CD4-positive, alpha-beta T cell treated with Interleukin-1 beta for 1 hour (primary cell): ENCODE measurements around the gene COL5A3.
"Not testable (repeated sequence)": the region's sequence is repeated elsewhere in the genome, so short reads cannot be mapped to it uniquely, and the experiment has no call there.

Experiments
- DNase-seq, 2 donors: peaks; one replicate each; pipeline ENCODE4 v3.0.0-alpha.2; 2020 to 2022

COL5A3 gene

GRCh38 chr19:9968820-9969687, 41.2 kb downstream of the COL5A3 start:
- no peak for DNase-seq

- no peak for DNase-seq
Observed at GRCh38 chr19:9967326-9967725, 43.0 kb downstream of the COL5A3 start.

GRCh38 chr19:9966448-9966847, 43.9 kb downstream of the COL5A3 start:
- DNase-seq, result no peak

GRCh38 chr19:9966024-9966423, 44.3 kb downstream of the COL5A3 start:
- DNase-seq, result no peak

GRCh38 chr19:9962623-9963290, 47.5 kb downstream of the COL5A3 start:
- no peak for DNase-seq

GRCh38 chr19:9961103-9961502, 49.2 kb downstream of the COL5A3 start:
- no peak for DNase-seq

GRCh38 chr19:9958379-9958821, 51.9 kb downstream of the COL5A3 start:
- DNase-seq, result no peak

- DNase-seq, result no peak
Observed at GRCh38 chr19:9956956-9957355, 53.3 kb downstream of the COL5A3 start.

- no peak for DNase-seq
Observed at GRCh38 chr19:9953802-9954542, 56.3 kb downstream of the COL5A3 start.

GRCh38 chr19:9952276-9952675, 58.0 kb downstream of the COL5A3 start:
- DNase-seq, result no peak

- DNase-seq, result no peak
Observed at GRCh38 chr19:9947441-9947840, 62.9 kb downstream of the COL5A3 start.

GRCh38 chr19:9946528-9947125, 63.7 kb downstream of the COL5A3 start:
- not testable (repeated sequence) for DNase-seq

- DNase-seq, result no peak
Observed at GRCh38 chr19:9945319-9945966, 64.9 kb downstream of the COL5A3 start.

- DNase-seq, result no peak
Observed at GRCh38 chr19:9943744-9944143, 66.6 kb downstream of the COL5A3 start.

GRCh38 chr19:9941671-9942070, 68.6 kb downstream of the COL5A3 start:
- DNase-seq, result no peak

- DNase-seq, result no peak
Observed at GRCh38 chr19:9941231-9941630, 69.1 kb downstream of the COL5A3 start.

GRCh38 chr19:9940778-9941177, 69.5 kb downstream of the COL5A3 start:
- no peak for DNase-seq

GRCh38 chr19:9939301-9939913, 70.9 kb downstream of the COL5A3 start:
- no peak for DNase-seq

GRCh38 chr19:9937001-9937411, 73.3 kb downstream of the COL5A3 start:
- DNase-seq, result no peak

- DNase-seq, result no peak
Observed at GRCh38 chr19:9936326-9937000, 73.8 kb downstream of the COL5A3 start, which contains the start of gene OLFM2. Gene OLFM2, minus strand, starts transcription at chr19:9936515. Its CDS starts 149 bp downstream, at chr19:9936366.
